GM12874 (cell line): ENCODE data around the gene SLC45A1.

ENCODE experiments used
- TF ChIP-seq, protein P1 (sequence below): IDR thresholded peaks from 2 replicates; pipeline ENCODE4 v1.5.1; 2011; ENCODE audit warnings: low read depth, mild to moderate bottlenecking, control low read depth, low read length, moderate library complexity; ENCODE audit not compliant: insufficient read depth

SLC45A1 gene

DNA sequence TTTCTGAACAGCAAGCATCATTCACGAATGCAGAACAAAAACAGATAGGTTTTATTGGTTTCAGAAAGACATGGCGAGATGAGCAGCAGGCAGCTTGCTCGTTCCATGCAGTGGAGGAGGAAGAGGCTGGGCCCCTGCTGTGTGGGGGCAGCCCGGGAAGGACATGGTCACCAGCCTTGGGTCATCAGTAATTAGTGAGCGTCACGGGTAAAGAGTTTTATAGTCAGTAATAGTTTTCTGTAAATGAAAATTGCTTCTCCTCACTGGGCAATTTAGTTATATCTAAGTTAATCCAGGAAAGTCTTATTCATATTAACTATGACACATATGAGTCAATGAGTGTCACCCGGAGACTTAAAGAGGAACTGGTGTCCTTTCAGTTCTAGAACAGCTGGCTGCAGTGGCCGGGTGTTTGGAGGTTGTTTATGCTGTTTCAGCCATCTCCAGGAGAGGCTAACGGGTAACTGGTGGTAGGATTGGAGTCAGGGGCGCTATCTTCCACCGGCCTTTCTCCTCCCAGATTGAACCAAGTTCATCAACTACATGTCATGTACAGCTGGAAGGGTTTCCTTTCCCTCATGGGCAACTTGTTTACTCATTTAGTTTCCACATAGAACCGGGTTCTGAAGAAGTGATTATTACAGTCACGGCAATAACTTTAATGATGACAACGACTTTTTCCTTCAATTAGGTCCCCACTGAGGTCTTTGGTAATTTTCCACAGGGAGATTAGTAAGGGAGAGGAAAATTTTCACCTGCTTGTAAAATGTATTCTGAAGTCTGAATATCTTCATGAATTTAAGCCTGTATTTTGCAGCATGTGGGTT is 34.6 kb upstream of the SLC45A1 start:
- TF ChIP-seq, protein P1, sequence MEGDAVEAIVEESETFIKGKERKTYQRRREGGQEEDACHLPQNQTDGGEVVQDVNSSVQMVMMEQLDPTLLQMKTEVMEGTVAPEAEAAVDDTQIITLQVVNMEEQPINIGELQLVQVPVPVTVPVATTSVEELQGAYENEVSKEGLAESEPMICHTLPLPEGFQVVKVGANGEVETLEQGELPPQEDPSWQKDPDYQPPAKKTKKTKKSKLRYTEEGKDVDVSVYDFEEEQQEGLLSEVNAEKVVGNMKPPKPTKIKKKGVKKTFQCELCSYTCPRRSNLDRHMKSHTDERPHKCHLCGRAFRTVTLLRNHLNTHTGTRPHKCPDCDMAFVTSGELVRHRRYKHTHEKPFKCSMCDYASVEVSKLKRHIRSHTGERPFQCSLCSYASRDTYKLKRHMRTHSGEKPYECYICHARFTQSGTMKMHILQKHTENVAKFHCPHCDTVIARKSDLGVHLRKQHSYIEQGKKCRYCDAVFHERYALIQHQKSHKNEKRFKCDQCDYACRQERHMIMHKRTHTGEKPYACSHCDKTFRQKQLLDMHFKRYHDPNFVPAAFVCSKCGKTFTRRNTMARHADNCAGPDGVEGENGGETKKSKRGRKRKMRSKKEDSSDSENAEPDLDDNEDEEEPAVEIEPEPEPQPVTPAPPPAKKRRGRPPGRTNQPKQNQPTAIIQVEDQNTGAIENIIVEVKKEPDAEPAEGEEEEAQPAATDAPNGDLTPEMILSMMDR = no peak

DNA sequence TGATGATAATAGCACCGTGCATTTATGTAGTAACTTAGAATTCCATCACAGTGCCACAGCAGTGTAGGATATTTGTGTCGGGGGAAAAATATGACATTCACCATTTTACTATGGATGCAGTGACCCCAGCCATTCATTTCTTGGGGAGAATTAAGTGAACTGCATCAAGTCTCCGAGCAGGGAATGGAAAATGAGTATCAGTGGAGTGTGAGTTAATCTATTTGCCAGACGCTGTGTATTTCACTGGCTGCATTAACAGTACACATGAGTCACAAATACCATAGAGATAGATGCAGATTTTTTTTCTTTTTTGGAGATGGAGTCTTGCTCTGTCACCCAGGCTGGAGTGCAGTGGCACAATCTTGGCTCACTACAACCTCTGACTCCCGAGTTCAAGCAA is 33.8 kb upstream of the SLC45A1 start:
- TF ChIP-seq, protein P1 = no peak

DNA sequence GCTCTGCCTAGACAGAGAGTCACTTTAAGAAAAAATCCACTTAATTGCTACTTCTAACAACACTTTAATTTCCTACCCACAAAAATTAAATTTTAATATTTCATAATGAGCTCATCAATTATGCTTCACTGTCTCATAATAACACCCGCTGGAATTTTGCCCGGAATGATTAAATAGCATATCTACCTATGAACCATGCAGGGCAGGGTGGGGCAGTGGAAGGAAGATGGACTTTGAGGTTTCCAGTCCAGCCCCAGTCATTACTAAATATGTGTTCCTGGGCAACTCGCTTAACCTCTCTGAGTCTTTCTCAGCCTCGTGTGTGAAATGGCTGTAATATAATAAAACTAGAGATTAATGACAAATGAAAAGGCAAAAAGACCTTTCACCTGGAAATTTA is 32.8 kb upstream of the SLC45A1 start:
- TF ChIP-seq, protein P1 = no peak

DNA sequence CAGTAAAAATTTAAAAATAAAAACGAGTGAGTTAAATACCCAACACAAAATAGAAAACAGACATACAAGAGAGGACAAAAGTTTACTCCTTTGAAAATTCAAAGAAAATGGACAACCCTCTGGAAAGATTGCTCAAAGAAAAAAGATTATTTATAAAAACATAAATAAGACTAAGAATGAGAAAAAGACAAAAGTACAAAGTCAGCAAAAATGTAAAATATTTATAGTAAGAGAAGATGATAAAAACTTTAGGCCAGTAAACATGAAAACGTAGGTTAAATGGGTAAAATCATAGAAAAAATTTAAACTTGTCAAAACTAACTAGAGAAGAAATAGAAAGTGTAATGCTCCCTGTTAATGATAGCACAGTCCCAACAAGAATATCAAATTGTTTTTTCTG is 31.9 kb upstream of the SLC45A1 start:
- TF ChIP-seq, protein P1 = no peak

DNA sequence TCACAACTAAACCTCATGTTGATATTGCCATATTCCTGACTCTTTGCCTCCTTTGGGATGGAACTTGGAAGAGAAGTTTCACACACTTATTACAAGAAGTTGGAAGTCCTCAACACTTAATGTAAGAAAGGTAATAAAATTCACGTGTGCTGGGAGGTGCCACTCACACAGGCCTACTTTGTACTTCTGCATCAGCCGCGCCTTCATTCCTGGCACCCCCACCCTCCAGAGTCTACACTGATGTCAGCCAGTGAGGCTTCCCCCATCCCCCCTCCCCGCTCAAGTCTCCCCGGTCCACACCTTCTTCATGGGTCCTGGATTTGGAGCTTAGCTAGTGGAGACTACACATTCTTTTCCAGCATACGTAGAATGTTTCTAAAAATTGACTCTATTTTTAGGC is 24.8 kb upstream of the SLC45A1 start:
- TF ChIP-seq, protein P1 = no peak

DNA sequence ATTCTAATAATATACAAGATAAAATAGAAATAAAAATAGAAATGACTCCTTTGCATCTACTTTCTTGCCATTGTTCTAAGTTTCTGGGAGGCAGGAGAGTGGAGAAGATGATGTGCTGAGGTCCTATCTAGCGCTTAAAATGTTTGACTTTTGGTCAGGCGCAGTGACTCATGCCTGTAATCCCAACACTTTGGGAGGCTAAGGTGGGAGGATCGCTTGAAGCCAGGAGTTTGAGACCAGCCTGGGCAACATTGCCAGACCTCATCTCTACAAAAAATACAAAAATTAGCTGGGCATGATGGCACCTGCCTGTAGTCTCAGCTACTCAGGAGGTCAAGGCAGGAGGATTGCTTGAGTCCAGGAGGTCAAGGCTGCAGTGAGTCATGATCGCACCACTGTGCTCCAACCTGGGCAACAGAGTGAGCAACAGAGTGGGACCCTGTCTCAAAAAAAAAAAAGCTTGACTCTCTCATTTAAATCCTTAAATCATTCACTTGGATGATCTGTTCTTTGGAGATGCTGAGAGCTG is 24.2 kb upstream of the SLC45A1 start:
- TF ChIP-seq, protein P1 = no peak

DNA sequence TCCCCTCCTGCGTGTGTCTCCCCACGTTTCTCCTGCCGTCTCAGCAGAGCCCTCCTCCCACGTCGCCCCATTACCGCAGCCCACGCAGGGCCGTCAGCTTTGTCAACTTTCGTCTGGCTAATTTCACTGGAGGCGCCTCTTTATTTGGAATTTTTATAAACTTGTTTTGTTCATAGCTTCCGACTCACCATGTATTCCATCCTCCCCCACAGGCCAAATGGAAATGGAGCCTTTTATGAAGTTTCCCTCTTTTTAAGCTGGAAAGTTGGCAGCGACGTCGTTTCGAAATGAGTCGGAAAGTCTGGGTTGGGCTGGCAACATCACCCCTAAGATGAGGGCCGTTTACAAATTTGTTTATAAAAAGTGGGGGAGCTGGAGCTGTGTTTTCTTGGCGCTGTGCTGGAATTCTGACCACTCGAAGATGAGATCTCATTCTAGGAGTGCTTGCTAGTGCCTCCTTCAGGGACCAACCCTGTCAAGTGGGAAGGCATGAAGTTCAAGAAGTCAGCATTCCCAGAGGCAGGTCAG is 23.7 kb upstream of the SLC45A1 start:
- TF ChIP-seq, protein P1 = no peak
